Activated effector memory CD4-positive, alpha-beta T cell treated with Interleukin-2 at 50 U/mL for 16 hours (primary cell): Measurements from ENCODE around the gene CASP8AP2.
"Not testable (repeated sequence)": the region's sequence is repeated elsewhere in the genome, so short reads cannot be mapped to it uniquely, and the experiment has no call there.

Source experiments
- DNase-seq: peaks from one replicate; pipeline ENCODE4 v3.0.0-alpha.2; 2020

CASP8AP2 gene

GRCh38 chr6:89890845-89891528 is 61.3 kb downstream of the CASP8AP2 start:
- DNase-seq = not testable (repeated sequence)

- DNase-seq = not testable (repeated sequence)
Measured at GRCh38 chr6:89892577-89892976, 62.9 kb downstream of the CASP8AP2 start.

DNA sequence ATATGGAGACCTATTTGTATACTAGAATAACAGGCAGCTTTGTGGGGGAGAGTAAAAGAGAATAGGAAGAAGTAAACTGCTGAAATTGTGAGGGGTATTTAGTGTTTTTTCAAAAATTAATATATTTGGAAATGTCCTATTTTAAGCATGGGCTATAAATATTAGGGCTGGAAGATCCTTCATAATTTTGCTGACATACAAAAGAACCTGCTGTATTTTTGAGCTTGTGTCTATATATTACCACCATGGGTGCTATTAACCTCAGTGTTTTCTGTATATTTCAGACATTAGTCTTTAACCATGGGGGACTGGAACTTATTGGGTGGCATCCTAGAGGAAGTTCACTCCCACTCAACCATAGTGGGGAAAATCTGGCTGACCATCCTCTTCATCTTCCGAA is 64.5 kb downstream of the CASP8AP2 start, which contains the start of gene GJA10:
Gene GJA10 (plus strand): TSS at position 301 of the 400 bp plus-strand sequence. CDS start 0 bp downstream, at position 301.
- no peak for DNase-seq

- no peak for DNase-seq
Measured at GRCh38 chr6:89895276-89895874, 65.7 kb downstream of the CASP8AP2 start.

DNA sequence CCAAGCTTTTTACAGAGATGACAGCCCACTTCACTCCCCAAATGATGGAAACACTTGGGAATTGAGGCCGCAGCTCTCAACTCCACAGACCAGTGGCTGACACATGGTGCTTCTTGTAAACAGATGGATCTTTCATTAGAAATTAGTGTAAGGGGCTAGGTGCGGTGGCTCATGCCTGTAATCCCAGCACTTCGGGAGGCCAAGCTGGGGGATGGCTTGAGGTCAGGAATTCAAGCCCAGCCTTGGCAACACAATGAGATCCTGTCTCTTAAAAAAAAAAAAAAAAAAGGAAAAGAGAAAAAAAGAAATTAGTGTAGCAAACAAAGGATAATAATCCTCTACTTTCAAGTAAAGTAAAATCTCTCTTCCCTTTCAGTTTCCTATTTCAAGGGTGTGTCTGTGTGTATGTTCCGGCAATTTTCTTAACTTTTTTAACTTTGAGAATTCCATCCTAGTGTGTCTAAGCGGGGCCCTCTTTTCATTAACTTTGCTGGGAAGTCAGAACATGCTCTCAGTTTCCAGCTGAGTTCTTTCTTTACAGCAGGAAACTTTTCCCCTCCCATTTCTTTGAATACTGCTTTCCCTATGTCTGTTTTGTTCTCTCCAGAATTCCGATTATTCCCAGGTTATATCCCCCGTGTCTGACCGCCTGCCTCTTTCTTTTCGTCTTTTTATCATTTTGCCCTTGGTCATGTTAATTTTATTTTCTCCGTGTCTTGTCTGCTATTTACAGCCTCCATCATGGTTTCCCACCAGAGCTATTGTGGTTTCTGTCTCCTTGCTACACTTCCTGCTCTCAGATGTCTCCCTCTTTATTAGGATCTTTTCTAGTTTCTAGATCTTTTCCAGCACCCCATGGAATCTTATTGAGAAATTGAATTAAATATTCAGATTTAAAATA is 80.6 kb downstream of the CASP8AP2 start:
- not testable (repeated sequence) for DNase-seq

DNA sequence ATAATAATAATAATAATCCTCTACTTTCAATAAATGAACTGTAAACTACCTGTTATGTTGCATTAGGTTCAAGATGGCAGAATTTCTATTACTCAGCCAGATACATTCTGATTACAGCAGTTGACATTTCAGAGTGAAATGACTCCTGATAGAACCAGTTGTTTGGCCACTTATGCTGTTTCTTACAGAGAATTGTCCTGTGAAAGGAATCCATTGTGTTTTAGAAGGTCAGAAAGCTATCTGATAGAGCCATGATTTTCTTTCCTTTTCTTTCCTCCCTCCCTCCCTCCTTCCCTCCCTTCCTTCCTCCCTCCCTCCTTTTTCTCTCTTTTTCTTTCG is 81.2 kb downstream of the CASP8AP2 start:
- no peak for DNase-seq

DNA sequence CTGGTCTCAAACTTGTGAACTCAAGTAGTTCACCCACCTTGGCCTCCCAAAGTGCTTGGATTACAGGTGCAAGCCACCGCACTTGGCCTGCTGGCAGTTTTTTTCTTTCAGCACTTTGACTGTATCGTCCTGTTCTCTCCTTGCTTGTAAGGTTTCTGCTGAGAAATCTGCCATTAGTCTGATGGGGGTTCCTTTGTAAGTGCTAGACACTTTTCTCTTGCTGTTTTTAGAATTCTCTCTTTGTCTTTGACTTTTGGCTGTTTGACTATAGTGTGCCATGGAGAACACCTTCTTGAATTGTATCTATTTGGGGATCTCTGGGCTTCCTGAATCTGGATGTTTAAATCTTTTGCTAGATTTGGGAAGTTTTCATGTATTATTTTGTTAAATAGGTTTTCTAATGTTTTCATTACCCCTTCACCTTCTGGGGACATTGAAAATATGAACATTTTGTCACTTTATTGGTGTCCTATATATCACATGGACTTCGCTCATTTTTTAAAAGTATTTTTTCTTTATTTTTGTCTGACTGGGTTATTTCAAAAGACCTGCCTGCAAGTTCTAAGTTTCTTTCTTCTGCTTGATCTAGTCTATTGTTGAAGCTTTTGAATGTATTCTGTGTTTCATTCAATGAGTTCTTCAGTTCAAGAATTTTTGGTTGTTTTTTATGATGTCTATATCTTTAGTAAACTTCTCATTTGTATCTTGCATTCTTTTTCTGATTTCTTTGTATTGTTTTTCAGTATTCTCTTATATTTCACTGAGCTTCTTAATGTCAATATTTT is 86.6 kb downstream of the CASP8AP2 start:
- no peak for DNase-seq

GRCh38 chr6:89917216-89917615 is 87.5 kb downstream of the CASP8AP2 start:
- no peak for DNase-seq

DNA sequence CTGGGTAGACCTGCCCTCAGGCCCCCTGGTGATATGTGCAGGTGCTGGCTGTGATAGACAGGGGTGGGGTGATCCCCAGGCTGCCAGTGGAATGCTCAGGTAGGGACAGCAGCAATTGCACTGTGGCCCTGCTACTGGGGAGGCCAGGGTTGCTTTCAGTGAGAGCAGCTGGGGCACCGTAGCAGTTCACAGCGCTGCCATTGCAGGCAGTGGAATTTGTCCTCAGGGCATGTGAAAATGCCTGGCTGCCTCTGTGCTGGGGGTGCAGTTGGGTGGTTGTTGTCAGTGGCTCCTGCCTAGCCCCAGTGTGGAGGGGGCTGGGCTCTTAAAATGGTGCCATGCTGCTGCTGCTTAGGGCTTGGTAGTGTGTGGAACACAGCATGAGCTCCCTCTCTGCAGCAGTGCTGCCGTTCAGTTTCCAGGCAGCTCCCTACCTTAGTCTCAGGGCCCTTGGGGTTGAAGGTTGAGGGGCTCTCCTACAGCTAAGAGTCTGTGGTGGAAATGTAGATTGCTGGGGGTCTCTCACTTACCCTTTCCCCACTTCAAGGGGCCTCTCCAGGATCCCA is 88.2 kb downstream of the CASP8AP2 start:
- DNase-seq = no peak
